KG1 (cell line): Measurements from ENCODE around the gene COL6A6.

Experiments
- DNase-seq: peaks from one replicate; lab custom pipeline; 2025; lab: John Stamatoyannopoulos, UW

The COL6A6 gene, protein sequence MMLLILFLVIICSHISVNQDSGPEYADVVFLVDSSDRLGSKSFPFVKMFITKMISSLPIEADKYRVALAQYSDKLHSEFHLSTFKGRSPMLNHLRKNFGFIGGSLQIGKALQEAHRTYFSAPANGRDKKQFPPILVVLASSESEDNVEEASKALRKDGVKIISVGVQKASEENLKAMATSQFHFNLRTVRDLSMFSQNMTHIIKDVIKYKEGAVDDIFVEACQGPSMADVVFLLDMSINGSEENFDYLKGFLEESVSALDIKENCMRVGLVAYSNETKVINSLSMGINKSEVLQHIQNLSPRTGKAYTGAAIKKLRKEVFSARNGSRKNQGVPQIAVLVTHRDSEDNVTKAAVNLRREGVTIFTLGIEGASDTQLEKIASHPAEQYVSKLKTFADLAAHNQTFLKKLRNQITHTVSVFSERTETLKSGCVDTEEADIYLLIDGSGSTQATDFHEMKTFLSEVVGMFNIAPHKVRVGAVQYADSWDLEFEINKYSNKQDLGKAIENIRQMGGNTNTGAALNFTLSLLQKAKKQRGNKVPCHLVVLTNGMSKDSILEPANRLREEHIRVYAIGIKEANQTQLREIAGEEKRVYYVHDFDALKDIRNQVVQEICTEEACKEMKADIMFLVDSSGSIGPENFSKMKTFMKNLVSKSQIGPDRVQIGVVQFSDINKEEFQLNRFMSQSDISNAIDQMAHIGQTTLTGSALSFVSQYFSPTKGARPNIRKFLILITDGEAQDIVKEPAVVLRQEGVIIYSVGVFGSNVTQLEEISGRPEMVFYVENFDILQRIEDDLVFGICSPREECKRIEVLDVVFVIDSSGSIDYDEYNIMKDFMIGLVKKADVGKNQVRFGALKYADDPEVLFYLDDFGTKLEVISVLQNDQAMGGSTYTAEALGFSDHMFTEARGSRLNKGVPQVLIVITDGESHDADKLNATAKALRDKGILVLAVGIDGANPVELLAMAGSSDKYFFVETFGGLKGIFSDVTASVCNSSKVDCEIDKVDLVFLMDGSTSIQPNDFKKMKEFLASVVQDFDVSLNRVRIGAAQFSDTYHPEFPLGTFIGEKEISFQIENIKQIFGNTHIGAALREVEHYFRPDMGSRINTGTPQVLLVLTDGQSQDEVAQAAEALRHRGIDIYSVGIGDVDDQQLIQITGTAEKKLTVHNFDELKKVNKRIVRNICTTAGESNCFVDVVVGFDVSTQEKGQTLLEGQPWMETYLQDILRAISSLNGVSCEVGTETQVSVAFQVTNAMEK (N-terminal part only)

DNA sequence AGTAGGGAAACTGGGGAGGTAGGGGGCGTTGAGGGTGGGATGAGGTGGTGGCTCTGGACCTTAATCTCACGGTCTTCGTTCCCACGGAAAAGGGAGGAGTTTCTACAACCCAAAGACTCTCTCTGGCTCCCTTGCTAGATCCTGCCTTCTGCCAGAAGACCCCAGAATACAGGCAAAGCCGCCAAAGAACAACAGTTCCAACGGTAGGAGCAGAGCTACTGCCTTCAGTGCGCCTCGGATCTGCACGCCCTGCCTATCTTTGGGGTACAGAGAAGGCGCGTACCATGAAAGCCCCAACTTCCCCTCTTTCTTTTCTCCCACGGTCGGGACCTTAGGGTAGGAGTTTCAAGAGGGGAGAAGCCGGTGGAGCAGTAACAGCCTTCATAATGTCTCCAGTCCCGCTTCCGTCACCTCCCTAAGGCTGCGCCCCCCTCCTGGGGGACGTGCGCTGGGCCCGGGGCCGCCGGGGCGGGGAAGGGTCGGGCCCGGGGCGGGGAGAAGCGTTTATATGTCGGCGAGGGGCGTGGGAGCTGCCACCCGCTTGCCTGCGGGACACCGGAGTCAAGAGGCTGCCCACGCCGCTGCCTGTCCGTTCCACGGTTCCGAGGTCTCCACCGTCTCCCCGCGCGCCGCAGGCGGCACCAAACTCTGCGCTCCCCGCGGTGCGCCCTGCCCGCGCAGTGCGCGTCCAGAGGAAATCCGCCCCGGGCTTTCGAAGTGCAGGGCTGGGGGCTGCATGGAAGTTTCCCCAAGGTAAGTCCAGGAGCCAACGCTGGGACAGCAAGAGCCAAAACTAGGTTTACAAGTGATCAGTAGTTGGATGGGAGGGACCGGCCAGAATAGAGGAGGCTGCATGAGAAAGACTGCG, at the start of gene COL6A6:
Gene COL6A6, plus strand, starts transcription at position 533 of the 868 bp plus-strand sequence. CDS start 43,188 bp downstream, outside the sequence.
- DNase-seq = no peak

DNA sequence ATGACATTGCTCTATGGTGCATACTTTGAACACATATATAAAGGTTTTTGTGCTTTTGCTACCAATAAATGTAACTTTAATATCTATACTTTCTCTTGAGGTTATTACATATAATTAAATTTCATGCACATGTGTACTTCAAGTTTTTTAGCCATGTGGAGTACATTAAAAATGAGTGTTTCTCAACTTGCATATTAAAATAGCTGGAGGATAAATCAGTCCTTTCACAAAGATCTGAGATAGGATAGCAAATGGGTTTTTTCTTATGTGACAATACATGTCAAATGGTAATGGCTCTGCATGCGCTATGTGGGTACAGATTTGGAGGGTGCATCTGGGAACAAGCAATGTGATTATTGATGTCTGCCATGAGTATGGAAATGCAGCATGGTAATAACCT, 48.7 kb upstream of the COL6A6 start:
- DNase-seq = no peak

DNA sequence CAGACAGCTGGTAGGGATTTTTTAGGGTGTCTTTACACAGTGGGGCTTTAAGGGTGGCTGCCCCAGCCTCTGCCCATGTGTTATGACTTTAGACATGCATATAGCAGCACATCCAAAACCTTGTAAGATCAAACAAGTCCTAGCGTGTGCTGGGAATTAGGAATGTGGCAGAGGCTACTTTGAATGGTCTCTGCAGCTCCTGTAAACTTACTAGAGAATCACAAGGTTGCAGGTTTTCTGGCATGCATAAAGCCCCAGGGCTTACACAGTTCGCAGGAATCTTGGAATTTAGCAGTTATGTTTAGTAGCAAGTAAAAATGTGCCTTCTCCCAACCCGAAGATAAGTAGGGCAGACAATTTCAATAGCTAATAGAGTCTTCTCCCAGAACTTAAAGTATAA, 46.9 kb upstream of the COL6A6 start:
- DNase-seq = no peak

DNA sequence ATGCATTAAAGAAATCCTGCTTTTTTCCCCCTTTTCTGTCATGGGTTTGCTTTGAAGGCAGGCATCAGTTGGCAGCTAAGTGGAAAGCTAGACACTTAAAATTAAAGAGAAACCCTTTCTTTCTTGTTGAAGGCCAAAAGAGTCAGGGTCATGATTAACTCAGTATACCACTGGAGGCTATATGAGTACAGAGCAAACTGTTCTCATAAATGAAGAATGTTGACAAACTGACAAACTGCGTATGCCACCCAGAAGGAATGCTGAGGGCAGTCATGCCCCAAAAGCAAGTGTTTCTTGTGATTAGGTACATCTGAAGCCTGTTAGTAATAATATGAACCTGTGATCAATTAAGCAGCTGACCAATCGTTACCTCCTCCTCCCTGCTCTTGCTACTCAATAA, 43.6 kb upstream of the COL6A6 start:
- no peak for DNase-seq

DNA sequence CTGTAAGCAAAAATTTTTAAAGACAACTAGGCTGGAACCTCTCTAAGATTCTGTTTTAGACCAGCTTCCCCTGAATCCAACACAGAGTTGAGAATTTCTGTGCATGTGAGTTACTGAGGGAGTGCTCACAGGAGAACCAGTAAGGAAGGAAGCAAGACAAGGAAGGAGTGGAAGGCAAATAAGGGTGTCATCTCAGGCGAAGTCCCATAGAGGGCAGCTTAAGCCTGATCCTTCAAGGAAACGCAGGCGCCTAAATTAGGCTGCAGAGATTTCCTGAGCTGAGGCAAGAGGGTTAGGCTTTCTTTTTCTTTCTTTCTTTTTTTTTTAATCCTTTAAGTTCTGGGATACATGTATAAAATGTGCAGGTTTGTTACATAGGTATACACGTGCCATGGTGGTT, 36.2 kb upstream of the COL6A6 start:
- DNase-seq = no peak

DNA sequence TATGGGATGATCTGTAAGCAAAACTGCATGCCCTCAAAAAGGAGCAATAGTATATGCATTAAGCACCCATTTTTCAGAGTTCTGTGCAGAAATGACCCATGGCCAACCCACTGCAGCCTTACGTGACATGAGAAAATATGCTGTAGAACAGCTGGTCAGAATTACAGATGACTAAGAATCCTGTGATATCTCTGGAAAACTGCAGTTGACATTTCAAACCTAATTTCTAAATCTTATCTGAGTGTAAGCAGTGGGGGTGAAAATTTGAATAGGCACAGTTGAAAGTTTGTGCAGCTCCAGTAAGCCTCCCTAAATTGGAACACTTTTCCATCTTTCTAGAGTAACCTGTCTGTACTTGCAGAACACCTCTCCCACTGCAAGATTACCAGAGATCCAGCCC, 28.7 kb upstream of the COL6A6 start:
- no peak for DNase-seq

DNA sequence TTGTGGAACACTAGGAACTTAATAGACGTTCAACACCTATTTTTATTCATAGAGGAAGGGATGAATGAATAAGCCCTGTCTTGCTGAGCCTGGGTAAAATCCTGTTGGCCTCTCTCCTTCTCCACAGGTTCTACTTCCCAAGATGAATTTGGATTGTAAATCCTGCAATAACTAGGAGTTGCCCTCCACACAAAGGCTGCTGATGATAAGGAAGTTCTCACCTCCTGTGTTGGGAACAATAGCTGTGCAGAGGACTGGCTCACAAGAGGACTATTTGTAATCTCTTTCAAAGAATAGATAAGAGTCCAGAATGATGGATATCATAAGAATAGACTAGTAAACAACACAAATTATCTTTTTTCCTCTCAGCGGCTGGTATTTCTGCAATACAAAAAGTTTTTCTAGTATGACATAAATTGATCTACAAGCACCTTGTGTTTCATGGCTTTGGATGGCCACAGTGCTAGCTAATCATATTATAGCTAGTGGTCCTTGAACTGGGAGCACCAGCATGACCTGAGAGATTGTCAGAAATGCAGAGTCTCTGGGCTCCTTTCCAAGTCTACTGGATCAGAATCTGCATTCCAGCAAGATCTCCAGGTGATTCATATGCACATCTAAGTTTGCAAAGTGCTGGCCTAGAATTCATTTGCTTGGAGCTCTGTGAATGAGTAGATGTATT, 28.1 kb upstream of the COL6A6 start:
- no peak for DNase-seq

DNA sequence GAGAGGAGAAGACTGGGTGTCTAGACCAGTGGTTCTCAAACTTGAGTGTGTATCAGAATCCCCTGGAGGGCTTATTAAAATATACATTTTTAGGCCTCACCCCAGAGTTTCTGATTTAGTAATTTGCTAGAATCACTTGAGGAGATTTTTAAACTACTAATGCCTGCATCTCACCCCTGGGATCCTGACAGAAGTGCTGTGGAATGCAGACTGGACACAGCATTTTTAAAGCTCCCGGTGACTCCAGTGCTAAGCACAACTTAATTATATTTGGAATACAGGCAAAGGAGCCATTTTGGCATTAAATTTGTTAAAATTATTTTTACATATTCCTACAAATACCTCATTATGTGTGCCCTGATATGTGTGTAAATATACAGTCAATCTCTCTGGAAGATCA, 26.7 kb upstream of the COL6A6 start:
- DNase-seq = no peak

DNA sequence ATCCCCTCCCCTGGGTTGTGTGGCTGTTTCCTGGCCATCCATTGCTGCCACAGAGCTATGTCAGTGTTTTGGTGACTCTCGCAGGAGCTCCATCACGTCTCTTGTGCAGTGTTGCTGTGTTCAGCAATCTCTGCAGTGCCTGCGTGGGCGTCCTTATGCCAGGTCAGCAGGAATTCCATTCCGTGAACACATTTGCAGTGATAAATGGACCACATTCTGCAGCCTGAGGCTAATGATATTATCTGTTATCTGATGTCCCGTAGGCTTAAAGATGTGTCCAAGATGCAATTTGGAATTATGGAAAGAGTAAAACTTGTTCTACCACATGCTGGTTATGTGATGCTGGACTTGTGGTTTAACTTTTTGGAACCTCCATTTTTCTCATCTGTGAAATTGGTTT, 25.5 kb upstream of the COL6A6 start:
- DNase-seq = no peak

DNA sequence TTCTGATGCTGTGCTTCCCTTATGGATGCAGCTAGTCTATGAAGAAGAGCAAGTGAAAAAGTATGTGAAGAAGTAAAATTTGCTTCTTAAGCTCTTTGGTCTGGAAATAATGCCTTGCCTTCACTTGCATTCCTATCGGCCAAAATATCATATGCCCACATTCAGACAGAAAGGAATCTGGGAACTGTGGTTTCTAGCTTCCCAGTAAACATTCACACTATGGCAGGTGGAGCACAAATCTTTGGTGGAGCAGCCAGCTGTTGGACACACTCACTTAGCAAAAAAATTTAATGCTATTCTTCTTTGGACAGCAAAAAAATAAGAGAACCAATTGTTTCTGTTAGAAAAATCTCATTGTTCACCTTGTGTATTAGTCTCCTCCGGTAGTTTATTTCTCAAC, 12.3 kb upstream of the COL6A6 start:
- no peak for DNase-seq

DNA sequence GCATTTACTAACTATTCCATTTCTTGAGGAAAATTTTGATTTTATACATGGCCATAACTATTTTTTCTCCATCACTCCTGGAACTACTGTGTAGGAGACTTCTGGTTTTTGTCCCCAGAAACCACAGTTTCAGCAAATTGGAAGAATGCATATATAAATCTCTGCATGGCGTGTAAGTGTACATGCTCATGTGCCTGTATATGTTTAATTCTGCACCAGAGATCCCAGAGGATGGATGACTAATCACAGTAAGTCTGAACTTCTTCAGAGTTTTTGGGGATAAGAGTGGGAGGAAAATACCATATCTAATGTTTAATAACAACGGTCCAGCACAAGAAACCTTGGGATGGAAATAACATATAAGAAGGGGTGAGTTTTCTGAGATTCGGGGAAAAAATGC, 10.9 kb upstream of the COL6A6 start:
- DNase-seq = no peak

DNA sequence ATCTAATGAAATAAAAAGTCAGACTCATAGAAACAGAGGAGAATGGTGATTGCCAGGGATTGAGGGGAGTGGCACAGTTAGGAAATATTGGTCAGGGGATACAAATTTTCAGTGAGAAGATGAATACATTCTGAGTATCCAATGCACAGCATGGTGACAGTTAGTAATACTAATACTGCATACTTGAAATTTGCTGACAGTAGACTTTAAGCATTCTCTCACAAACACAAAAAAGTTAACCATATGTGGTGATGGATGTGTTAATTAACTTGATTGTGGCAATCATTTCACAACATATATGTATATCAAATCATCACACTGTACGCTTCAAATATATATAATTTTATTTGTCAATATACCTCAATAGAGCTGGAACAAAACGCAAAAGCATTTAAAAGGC, 9.2 kb upstream of the COL6A6 start:
- DNase-seq = no peak

DNA sequence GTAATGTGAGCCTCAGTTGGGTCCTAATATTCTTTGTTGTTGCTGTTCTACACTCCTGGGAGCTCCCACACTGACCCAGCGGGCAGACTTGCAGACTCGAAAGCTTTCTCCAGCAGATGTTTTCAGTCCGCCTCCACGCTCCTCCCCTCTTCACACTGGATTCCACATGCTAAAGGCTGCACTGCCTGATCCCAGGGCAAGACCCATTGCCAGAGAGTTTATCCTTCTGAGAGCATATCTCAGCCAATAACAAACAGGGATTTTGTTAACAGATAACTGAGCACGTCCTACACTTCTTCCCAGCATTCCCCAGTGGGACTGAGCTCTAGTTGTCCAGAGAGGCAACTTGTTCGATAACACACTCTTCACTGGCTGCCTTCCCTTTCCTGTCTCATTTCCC, 8.0 kb upstream of the COL6A6 start:
- DNase-seq = no peak

DNA sequence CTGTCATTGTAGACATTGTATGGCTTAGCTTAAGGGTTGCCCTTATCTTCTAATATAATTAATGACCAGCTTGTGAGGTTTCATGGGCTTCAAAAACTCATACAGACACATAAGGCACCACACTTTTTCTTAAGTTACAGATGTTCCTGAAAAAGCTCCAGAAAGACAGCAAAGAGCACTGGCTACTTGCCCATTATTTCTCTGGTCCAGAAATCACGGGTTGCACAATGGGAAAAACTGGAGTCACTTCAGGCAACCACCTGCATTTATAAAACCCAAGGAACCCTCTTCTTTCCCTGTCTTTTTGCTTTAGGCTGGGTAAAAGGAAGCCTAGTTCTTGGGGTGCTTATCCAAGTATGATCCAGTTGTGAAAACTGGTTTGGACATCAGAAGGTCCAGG, 2.3 kb upstream of the COL6A6 start:
- DNase-seq = no peak

DNA sequence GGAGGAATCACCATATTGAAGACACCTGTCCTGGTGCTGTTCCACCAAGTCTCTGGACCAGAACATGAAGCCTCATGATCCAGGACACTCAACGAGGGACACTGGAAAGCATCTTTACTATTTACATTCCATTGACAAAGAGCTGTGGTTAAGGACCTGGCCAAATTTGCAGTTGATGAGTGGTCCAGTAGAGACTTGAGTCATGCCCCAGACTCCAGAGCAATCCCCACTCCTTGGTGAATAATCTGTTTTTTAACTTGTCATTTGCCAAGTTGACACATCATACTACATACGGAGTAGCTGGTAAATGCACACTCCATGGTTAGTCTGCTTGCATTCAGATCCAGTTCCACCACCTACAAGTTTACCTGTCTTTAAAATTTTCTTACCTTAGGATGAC, 1.2 kb upstream of the COL6A6 start:
- DNase-seq = no peak

DNA sequence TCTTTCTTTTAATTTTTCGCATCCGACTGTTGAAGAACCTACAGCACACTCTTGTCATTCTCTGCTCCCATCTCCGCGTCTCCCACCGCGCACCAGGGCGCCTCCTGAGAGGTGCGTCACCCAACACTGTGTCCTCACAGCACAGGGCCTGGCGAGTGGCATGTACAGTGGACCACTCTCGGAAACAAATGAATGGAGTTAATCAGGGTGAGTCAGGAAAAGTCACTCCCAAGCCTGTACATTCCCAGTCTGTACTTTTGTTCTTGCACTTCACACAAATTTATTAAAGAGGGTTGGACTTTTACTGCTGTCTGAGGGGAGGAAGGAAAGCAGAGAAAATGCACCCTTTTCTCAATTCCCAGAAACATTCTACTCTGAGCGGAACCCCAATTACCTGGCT, 625 bp downstream of the COL6A6 start:
- DNase-seq = no peak

DNA sequence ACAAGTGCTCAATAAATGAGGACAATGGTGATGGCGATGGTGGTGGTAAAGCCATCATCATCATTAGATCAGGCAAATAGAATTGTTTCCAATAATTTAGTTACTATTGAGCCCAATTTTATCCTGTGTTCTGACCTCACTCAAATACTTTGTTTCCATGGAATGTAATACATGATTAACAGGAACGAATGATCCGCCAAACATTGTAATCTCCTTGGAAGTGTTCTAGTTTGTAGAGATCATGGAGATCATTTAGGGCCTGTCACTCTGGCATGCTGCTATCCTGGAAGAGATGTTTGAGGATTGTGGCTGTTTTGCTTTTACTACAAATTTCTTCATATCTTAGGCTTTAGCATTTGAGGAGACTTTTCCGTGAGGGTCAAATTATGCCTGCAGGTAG, 2.8 kb downstream of the COL6A6 start:
- DNase-seq = no peak

DNA sequence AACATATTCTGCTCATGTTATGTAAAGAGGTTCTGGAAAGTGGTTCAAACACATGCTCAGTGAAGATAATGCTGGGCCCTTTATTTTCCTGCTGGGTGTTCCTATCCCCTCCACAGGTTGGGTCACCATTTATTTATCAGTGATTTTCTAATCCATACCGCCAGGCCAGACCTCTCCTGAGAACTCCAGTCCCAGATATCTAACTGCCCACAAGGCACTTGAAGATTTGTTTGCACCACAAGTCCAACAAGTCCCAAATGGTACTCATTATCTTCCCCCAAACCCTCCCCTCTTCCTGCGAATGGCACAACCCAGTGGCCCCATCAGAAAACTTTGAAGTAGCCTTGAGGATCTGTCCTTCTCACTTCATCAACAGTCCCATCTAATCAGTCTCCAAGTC, 5.4 kb downstream of the COL6A6 start:
- no peak for DNase-seq

DNA sequence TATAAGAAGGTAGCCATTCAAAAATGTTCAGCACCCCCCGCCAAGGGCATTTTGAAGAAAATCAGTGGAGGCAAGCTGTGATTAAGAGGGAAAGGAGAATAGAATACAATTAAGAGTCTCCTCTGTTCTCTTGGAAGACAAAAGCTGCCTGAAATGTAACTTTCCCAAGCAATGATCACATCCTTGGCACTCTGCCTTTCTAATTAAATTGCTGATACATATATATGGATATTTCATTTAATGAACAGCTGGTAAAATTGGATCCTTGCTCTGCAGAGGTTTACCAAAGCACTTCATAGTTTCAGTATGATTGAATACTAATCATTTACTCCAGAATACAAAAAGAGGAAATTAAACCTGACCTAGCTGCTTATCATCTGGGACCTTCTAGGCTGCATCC, 10.4 kb downstream of the COL6A6 start:
- no peak for DNase-seq

DNA sequence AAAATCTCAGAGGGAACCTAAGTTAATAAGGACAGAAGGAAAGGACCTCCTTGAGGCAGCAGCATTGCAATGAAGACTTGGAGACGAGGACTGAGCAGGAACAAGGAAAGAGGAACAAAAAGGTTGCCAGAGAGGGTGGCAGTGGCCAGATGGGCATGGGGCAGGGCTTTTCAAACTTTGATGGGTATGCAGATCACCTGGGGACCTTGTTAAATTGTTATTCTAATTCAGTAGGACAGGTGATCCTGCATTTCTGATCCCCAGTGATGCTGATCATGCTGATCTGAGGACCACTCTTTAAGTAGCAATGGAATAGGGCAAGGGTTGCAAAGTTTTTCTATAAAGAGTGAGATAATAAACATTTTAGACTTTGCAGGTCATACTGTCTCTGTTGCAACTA, 11.1 kb downstream of the COL6A6 start:
- no peak for DNase-seq
